AML-193 (cell line): ENCODE data around the gene RSPH10B.
"Not testable (repeated sequence)": the region's sequence is repeated elsewhere in the genome, so short reads cannot be mapped to it uniquely, and the experiment has no call there.

Experiments
- DNase-seq, 2 experiments: peaks; one replicate each; lab custom pipeline; 2025; lab: John Stamatoyannopoulos, UW

Gene RSPH10B

DNA sequence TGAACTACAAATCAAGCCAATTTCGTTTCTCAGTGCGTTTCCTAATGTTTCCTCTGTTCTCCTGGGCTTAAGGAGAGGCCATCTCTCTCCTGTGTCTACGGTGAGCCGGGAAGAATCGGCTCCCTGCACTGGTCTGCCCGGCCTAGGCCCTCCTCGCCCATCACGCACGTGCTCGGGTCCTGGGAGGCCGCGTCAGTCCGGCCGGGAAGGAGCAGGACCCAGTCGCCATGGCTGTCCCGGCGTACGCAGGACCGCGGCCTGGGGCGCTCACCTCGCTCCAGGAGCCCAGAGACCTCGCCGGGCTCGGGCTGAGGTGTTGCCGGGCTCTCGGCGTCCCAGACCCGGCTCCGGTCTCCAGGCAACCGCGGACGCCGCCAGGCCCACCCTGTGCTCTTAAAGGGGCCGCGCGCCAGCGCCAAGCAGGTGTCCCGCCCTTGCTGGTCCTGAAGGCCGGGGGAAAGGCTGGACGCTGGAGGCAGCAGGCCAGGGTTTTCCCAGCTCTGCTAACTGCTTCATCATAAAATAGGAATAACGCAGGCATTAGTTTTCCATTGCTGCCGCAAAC lies at the start of gene RSPH10B:
Gene RSPH10B, minus strand, starts transcription at position 343 of the 565 bp plus-strand sequence. CDS start 3,573 bp downstream, outside the sequence.
- not testable (repeated sequence) for DNase-seq

DNA sequence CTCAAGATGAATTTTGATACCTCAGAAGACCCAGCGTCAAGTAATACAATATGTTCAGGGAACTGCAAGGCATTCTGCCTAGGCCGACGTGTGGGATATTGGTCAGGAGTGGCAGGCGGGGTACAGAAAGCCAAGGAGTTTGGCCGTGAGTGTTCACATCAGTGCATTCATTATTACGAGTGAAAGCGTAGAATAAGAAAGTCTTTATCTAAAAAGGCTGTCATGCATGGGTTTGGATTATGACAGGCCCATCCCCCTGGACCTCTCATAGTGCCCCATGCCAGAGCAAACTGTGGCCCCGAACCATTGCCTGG lies 46.1 kb upstream of the RSPH10B start:
- DNase-seq: no peak

DNA sequence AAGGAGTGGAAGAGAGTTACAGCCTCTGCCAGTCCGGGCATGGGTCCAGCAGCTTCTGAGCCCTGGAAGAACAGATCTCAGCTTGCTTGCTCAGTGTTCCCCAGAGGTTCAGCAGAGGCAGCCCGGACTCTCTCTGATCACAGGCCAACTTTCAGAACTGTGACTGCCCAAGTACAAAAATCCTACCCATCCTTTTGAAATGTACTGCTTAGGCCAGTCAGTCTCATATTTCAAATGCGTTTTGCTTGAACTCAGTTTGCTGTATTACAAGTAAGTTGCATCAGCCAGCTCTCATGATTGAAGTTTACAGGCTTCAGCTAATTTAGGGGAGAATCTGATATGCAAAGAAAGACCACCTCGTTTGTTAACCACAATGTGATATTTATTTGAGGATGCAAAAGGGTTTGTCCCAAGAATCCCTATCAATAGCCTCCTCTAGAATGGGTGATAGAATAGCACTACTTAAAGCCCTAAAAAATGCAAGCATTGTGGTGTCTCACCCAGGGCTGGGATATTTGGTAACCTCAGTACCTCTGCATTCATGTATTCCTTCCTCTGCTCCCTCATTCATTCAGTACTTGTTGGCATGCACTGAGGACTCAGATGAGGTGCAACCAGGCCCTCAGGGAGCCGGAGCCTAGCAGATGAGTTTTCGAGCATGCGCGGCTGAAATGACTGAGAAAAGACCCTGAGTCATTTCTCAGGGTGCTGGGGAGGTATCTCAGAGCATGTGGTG lies 45.6 kb upstream of the RSPH10B start:
- no peak for DNase-seq

DNA sequence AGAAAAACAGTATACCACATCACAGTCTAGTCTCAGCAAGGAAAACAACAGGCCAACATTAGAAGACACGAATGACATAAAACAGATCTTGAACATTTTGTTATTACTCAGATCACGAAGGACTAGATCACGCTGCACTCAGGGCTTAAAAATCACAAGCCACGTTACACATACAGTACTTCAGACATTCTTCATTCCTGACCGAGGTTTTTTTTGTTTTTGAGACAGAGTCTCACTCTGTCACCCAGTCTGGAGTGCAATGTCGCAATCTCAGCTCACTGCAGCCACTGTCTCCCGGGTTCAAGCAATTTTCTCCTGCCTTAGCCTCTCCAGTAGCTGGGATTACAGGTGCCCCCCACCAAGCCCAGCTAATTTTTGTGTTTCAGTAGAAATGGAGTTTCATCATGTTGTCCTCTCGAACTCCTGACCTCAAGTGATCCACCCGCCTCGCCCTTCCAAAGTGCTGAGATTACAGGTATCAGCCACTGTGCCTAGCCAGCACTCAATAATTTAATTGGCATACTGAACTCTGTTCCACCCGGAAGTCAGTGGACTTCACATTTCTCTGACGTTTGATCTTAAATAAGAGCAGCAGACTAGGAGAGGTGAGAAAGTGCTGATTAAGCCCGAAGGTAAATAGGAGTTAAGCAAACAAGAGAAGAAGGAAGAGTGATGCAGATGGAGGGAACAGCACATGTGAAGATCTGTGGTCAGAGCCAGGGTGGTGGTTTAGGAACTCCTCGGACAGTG lies 42.0 kb upstream of the RSPH10B start:
- DNase-seq: no peak

DNA sequence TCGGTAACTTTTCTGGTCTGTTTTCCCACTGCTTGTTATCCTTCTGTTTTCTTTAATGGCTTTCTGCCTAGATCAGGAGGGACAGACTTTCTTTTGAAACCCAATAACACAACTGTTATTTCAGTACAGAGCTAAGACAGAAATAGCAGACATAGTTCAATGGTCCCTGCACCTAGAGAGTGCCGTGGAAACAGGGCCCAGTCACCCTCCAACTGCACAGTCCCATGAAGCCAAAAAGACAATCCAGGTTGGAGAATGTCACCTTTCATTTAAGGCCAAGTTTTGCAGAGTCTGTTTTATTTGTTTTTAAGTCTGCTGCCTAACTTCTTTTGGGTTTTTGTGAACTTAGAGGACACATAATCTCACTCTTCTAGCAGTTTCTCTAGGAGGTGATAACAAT lies 41.1 kb upstream of the RSPH10B start:
- DNase-seq: no peak

DNA sequence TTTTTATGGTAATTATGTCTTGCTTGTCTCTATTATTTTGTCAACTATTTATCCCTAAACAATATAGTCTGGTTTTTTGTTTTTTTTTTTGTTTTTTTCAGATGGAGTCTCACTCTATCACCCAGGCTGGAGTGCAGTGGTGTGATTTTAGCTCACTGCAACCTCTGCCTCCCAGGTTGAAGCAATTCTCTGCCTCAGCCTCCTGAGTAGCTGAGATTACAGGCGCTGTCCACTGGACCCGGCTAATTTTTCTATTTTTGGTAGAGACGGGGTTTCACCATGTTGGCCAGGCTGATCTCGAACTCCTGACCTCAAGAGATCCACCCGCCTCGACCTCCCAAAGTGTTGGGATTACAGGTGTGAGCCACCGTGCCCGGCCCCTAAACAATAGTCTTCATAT lies 39.9 kb upstream of the RSPH10B start:
- not testable (repeated sequence) for DNase-seq

DNA sequence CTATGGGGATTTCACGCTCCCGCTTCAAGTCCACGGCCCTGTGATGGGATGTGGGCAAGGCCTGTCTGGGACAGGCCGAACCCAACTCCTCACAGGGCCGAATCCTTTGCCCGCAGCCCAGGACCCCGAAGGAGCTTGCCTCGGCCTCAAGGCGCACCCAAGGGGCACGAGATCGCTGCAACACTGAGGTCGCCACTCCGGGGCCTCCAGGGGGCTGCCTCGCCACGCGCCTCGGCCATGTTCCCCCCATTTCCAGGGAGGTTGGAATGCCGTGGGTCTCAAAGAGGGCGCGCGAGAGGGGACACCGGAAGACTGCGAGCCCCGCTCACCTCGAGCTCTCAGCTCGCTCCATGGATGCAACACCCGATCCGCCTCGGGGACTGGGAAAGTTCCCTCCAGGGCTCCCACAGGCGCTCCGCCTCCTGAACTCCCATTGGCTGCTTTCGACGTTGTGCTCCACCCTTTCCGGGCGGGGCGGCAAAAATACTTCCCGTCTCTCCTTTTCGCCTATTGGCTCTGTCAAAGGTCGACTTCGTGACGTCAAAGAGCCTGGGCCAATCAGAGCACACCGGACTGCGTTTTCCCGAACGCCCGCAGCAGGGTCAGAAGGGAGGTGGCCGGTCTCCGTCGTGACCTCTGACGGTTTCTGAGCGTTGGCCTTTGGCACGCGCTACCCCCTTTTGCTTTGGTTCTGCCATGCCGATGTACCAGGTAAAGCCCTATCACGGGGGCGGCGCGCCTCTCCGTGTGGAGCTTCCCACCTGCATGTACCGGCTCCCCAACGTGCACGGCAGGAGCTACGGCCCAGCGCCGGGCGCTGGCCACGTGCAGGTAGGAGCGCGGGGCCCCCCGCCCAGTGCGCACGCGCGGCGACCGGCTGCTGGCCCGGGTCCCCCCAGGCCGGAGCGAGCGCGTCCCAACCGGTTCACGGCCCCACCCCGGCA lies 38.5 kb upstream of the RSPH10B start, which contains the start of the genes AIMP2 and PMS2:
Gene AIMP2, plus strand, starts transcription at position 605 of the 944 bp plus-strand sequence. Its CDS starts 92 bp downstream, at position 697.
Gene PMS2, minus strand, starts transcription at position 382 of the 944 bp plus-strand sequence. Its CDS starts 30 bp downstream, at position 352.
- peak; percentile 92 to 97 for DNase-seq

DNA sequence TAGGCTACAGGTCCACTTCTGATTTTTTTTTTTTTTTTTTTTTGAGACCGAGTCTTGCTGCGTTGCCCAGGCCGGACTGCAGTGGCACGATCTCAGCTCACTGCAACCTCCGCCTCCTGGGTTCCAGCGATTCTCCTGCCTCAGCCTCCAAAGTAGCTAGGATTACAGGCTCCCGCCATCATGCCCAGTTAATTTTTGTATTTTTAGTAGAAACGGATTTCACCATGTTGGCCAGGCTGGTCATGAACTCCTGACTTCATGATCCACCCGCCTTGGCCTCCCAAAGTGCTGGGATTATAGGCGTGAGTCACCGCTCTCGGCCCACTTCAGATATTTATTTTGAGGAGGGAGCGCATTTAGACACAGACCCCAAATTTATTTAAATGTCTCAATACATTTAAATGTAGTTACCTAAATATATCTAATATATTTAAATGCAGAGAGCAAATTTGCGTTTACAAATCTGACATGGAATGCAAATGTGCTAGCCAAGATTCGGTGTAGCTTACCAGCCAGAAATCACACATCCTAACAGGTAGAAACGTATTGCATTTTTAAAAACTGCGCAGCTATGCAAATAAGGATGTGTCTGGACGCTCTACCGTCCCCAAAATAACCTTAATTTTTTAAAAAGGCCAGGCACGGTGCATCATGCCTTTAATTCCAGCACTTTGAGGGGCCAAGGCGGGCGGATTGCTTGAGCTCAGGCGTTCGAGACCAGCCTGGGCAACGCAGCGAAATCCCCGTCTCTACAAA lies 37.5 kb upstream of the RSPH10B start:
- not testable (repeated sequence) for DNase-seq

DNA sequence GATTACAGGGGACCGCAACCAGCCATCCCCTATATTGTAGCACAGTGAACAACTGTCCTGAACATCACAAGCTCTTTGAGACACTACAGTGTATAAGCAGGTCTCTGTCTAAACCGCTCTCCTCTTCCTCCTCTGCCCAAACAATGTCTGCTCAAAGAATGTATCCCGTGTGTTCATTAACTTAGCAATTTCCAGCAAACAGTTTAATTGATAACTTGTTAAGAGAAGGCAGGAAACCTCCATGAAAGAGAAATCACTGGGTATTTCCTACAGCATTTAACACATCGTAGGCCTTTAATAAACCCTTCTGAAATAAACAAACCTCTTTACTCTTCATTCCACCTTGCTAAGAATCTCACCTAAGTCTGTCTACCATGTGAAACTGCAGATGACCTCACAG lies 36.9 kb upstream of the RSPH10B start:
- DNase-seq: no peak

DNA sequence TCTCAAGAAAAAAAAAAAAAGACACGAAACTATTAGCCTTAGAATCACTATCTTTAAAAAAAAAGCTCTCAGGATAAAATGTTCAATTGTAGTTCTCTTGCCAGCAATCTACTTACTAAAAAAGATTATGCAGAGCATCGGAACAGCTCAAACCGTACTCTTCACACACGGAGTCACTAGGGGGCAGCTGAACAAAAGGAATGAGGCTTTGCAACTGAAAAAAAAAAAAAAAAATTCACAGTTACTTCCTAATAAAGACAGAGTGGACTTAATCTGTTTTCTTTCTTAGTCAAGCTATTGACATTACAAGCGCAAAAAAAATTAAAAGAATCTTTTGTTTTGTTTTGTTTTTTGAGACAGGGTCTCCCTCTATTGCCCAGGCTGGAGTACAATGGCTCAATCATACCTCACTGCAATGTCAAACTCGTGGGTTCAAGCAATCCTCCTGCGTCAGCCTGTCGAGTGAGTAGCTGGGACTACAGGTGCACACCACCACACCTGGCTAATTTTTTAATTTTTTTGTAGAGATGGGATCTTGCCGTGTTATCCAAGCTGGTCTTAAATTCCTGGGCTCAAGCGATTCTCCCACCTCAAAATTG lies 26.8 kb upstream of the RSPH10B start:
- DNase-seq: peak; percentile 58 to 69

DNA sequence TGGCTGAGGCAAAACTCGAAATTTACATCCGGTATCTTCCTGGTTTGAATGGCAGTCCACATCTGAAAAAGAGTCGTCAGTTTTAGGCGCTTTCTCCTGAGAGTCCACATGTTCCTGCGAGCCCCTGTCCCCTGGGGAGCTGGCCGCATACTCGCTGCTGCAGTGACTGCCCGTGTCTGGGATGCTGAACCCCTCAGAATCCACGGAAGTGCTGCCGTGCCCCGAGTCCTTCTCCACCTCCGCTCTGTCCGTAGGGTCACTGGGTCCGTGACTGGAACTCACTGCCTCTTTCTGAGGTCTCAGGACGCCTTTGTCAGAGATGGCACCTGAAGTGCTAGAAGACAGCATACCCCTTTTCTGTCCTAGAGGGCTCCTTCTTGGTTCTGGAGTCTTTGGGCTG lies 16.6 kb upstream of the RSPH10B start:
- DNase-seq: not testable (repeated sequence)

DNA sequence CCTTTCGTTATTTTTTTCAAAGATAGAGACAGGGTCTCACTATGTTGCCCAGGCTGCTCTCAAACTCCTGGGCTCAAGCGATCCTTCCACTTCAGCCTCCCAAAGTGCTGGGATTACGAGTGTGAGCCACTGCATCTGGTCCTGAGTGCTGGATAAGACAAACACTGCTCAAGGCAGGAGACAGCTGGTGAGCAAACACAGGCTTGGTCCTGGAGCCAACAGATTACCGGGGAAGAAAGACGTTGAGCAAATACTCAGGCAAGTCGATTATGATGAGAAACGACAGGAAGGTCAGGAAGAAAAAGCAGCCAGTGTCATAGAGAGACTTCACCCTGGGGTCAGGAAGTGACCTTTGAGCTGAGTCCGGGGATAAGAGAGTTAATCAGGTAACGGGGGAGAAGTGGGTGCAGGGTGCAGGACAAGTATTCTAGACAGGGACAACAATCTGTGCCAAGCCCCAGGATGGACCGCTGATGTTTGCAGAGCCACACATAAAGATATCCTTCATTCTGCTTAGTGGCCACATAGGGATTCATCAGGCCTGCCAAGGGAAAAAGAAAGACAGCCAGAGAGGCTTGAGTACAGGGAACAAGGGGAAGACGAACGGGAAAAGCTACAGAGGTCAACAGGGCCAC lies 9.3 kb upstream of the RSPH10B start:
- DNase-seq: not testable (repeated sequence)

DNA sequence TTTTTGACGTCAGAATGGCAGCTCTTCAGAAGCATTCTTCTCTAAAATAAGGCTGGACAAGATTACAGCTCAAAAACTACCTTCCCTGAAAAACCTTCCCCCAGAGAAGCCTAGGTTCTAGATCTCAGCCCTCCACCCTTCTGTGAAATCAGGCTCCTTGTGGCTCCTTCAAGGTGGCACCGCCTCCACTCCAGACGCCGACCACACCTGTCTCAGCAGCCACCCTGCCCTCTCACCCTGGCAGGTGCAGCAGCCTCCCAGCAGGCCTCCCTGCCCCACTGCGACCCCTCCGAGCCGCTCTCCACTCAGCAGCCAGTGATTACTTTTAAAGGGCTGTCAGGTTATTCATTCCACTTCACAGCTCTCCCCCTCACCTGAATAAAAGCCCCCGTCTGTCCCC lies 3.1 kb upstream of the RSPH10B start:
- DNase-seq: not testable (repeated sequence)

DNA sequence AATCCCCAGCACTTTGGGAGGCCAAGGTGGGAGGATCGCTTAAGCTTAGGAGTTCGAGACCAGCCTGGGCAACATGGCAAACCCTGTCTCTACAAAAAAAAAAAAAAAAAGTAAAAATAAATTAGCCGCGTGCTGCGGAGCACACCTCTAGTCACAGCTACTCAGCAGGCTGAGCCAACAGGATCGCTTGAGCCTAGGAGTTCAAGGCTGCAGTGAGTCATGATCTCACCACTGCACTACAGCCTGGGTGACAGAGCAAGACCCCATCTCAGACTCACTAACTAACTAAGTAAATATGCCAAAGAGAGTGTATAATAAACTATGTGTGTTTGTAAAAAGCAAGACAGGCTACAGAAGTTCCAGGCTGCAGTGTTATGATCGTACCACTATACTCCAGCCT lies 6.7 kb downstream of the RSPH10B start:
- DNase-seq: not testable (repeated sequence)

DNA sequence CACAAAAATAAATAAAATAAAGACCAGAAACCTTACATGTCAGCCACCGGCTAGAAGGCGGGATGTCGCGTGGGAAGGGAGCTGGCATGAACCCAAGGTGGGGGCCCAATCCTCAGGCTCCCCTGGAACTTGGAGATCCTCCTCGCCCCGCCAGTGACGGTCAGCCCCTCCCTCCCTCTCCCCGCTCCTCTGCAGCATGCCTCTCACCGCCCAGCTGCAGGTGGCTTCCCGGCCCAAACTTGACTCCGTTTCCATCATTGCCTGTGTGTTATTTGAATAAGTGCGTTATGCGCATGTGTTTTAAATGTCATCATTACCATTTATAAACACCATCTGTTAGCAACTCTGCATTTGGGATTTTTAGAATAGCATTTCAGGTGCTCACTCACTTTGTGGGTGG lies 7.3 kb downstream of the RSPH10B start:
- DNase-seq: not testable (repeated sequence)

DNA sequence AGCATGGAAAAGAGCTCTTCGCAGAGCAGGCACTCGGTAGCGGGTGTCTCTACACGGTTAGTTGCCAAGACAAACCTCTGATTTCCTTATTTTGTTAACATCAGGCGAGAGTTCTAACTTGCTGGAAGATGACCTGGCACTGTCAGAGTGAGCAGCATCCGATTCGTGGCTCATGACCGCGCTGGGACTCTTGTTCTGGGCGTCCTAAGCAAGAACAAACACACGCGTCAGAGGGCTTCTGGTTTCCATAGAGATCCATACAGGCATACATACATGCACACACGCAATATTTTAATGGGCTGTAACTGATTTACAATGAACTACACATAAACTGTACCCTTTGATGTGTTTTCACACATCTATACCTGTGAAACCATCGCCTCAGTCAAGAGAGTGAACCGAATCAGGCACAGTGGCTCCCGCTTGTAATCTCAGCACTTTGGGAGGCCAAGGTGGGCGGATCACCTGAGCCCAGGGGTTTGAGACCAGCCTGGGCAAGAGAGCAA lies 35.5 kb downstream of the RSPH10B start:
- not testable (repeated sequence) for DNase-seq

DNA sequence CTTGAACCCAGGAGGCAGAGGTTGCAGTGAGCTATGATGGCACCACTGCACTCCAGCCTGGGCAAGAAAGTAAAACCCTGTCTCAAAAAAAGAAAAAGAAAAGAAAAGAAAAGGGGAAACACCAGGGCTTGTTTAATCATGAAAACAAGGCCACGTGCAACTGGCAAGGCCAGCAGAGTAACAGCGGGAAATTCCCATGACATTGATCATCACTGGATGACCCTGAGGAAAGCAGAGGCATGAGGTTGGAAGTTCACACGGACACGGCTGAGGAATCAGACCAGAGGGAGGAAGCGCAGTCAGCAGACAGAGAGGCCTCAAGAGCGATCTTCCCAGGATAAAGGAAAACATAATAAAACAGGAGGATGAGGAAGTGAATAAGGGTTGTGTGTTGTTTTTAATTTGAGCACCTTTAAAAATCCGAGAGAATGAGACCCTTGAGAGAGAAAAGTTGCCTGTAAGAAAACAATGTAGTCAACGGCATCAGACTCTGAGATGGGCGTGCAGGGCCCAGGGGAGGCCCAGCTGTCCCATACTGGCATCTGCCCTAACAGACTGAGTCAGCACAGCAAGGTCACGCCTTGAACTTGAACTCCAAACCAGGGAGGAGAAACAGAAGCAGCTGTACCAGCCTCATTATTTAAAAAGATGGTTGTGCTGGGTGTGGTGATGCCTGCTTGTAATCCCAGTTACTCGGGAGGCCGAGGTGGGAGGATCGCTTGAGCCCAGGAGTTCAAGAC lies 38.4 kb downstream of the RSPH10B start:
- DNase-seq: not testable (repeated sequence)

DNA sequence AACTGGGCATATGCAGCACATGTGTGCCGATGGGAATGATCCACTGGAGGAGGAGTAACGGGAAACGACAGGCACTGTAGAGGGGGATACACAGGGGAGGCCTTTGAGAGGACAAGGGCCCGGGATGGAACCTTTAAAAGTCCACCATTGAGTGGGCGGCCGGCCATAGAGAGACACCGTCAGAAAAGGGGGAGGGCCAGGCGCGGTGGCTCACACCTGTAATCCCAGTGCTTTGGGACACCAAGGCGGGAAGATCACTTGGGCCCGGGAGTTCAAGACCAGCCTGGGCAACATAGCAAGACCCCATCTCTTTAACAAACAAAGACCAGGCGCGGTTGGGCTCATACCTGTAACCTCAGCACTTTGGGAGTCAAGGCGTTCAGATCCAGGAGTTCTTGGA lies 39.2 kb downstream of the RSPH10B start:
- not testable (repeated sequence) for DNase-seq

DNA sequence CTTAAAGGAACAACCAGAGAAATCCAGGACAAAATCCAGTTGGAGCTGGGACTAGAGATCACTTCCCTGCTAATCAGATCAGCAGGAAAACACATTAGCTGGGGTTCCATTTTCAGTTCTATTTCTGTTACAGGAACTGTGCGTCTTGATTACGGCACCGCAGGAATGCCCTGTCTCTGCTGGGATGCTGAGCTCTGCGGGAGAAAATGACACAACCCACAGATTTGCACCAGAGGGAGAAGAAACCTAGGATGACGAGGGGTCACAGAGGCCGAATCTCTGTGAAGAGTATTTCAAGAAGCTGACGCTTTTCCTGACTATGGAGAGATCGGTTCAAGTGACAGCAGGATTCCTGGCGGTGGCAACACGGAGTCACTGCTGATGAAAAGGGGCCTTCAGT lies 40.2 kb downstream of the RSPH10B start:
- not testable (repeated sequence) for DNase-seq
